GM19023 (cell line): ENCODE data around the gene IGSF22.

Experiments used
- ATAC-seq: cut with Tn5 transposase; IDR thresholded peaks from one replicate; pipeline ENCODE4 v1.9.1; 2021; ENCODE audit warnings: mild to moderate bottlenecking, moderate library complexity; ENCODE audit not compliant: unreplicated experiment

Gene IGSF22

GRCh38 chr11:18714443-18714780 is 11.6 kb downstream of the IGSF22 start:
- no peak for ATAC-seq

- ATAC-seq, result no peak
These were observed 12.1 kb downstream of the IGSF22 start for GRCh38 chr11:18713646-18714442.

GRCh38 chr11:18710545-18710944 is 15.4 kb downstream of the IGSF22 start:
- ATAC-seq, result no peak

- no peak for ATAC-seq
These were observed 16.6 kb downstream of the IGSF22 start for GRCh38 chr11:18709414-18709813.

- no peak for ATAC-seq
These were observed 18.1 kb downstream of the IGSF22 start for GRCh38 chr11:18707811-18708340.

- peak; percentile 51 for ATAC-seq
These were observed 19.4 kb downstream of the IGSF22 start for GRCh38 chr11:18706330-18707243.

- ATAC-seq, result no peak
These were observed 20.2 kb downstream of the IGSF22 start for GRCh38 chr11:18705651-18706281.

GRCh38 chr11:18704698-18705097 is 21.3 kb downstream of the IGSF22 start:
- no peak for ATAC-seq

- no peak for ATAC-seq
These were observed 21.8 kb downstream of the IGSF22 start for GRCh38 chr11:18704045-18704645.

- ATAC-seq, result no peak
These were observed 22.8 kb downstream of the IGSF22 start for GRCh38 chr11:18703001-18703763.

GRCh38 chr11:18701614-18702216 is 24.3 kb downstream of the IGSF22 start:
- ATAC-seq, result no peak

GRCh38 chr11:18700872-18701271 is 25.1 kb downstream of the IGSF22 start:
- no peak for ATAC-seq

- no peak for ATAC-seq
These were observed 25.6 kb downstream of the IGSF22 start for GRCh38 chr11:18700375-18700774.

- no peak for ATAC-seq
These were observed 26.1 kb downstream of the IGSF22 start for GRCh38 chr11:18699848-18700261.

GRCh38 chr11:18699269-18699596 is 26.8 kb downstream of the IGSF22 start:
- no peak for ATAC-seq

- peak; percentile 94 for ATAC-seq
These were observed 27.4 kb downstream of the IGSF22 start, which contains the start of gene TMEM86A for GRCh38 chr11:18698341-18699268. TSS of gene TMEM86A (plus strand) at chr11:18698779. CDS start at chr11:18698887, 108 bp downstream.

GRCh38 chr11:18697576-18697975 is 28.4 kb downstream of the IGSF22 start:
- ATAC-seq, result no peak

- no peak for ATAC-seq
These were observed 29.3 kb downstream of the IGSF22 start for GRCh38 chr11:18696638-18697225.
